WERI-Rb-1 (cell line): ENCODE results near the gene OST4.

Experiments used
- DNase-seq: peaks from one replicate; pipeline ENCODE4 v3.0.0-alpha.2; 2020
- H3K27ac ChIP-seq: fragments of 250-450 bp; sonication (Bioruptor Pico); 2 replicates; pipeline ENCODE4 v1.5.1; 2020; ENCODE audit warnings: mild to moderate bottlenecking, moderate library complexity
- H3K27me3 ChIP-seq: fragments of 250-450 bp; sonication (Bioruptor Pico); 2 replicates; pipeline ENCODE4 v1.5.1; 2021; ENCODE audit warnings: mild to moderate bottlenecking, low read depth, moderate library complexity; ENCODE audit not compliant: insufficient read depth, severe bottlenecking
- H3K36me3 ChIP-seq: fragments of 250-450 bp; sonication (Bioruptor Pico); 2 replicates; pipeline ENCODE4 v1.5.1; 2020; ENCODE audit warnings: mild to moderate bottlenecking, moderate library complexity
- H3K4me3 ChIP-seq: 2 replicates; pipeline ENCODE4 v1.5.1; 2011; ENCODE audit warnings: low read depth, mild to moderate bottlenecking, control low read depth, low read length
- H3K9me3 ChIP-seq: fragments of 250-450 bp; sonication (Bioruptor Pico); 2 replicates; pipeline ENCODE4 v1.5.1; 2021; ENCODE audit warnings: mild to moderate bottlenecking, moderate library complexity; ENCODE audit not compliant: severe bottlenecking
- CTCF ChIP-seq: IDR thresholded peaks from 2 replicates; pipeline ENCODE4 v1.5.1; 2011; ENCODE audit warnings: low read depth, mild to moderate bottlenecking, control low read depth, inconsistent platforms, low read length

OST4 gene

GRCh38 chr2:27027211-27027651 lies 44.2 kb downstream of the OST4 start:
- no peak for TF ChIP-seq CTCF
- no peaks in the 10 kb centered on the region for H3K27me3 ChIP-seq
- no peak overlapping the region for H3K4me3 ChIP-seq
- H3K36me3 ChIP-seq = peaks cover 70% of the 10 kb centered on the region
- no peak overlapping the region for H3K27ac ChIP-seq
- no peak for DNase-seq
- H3K9me3 ChIP-seq = no peaks in the 10 kb centered on the region

DNA sequence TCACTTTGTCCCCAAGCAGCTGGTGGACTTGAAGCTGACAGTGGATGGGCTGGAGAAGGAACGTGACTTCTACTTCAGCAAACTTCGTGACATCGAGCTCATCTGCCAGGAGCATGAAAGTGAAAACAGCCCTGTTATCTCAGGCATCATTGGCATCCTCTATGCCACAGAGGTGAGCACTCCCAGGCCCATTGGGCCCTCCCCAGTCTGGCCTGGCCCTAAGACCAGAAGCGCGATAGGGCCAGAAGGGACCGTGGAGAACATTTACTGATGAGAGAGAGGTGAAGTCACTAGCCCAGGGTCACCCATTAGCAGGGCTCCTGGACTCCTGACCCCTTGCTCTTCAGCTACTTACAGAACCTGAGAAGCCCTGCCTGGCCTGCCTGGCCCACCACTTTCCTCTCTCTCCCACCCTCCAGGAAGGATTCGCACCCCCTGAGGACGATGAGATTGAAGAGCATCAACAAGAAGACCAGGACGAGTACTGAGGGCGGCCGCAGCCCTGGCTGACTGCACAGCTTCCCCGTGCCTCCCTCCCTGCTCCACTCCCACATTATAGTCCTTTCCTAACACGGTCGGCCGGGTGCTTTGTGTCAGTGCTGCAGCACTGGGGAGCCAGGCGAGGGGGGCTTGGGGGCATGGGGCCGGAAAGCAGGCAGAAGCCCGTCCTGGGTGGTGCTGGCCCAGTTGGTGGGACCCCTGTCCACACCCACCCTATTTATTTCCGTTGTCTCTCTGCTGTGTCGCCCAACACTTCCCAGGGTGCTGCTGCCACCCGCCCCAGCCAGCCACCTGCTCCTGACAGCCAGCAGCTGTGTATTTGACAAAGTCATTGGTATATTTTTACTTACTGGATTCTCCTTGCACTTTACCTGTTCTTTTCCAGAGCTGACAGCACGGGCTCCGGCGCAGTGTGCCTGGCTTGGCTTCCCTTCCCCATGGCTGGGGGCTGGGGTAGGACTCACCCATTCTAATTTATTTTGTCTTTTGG lies 45.3 kb downstream of the OST4 start:
- TF ChIP-seq CTCF = no peak

DNA sequence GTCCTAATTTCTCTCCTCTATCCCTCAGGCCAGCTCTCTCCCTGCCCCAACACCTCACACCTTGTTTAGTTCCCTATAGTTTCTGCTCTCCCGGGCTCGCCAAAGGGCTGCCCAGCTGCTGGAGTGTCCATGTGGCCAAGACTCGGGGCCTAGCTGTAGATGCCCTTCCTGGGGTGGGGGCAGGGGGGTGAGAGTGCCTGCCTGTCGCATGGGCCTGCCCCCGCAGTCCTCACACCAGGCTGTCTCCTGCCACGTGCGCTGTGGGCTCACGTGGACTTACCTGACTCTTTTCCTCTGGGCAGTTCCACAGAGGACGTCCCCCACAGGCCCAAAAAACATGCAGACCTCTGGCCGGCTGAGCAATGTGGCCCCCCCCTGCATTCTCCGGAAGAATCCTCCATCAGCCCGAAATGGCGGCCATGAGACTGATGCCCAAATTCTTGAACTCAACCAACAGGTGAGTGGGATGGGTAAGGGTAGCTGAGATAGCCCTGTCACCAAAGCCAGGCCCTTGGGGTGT lies 46.1 kb downstream of the OST4 start:
- no peak for DNase-seq
- Histone ChIP-seq H3K27me3 (no peaks in the 10 kb centered on the region), H3K27ac (no peak overlapping the region), H3K9me3 (no peaks in the 10 kb centered on the region), H3K4me3 (no peak overlapping the region), H3K36me3 (peaks cover 61% of the 10 kb centered on the region)
- no peak for TF ChIP-seq CTCF

More for the DNA sequence above, 45.3 kb downstream of the OST4 start:
- Histone ChIP-seq H3K4me3 (no peak overlapping the region), H3K27me3 (no peaks in the 10 kb centered on the region), H3K27ac (no peak overlapping the region), H3K36me3 (peaks cover 67% of the 10 kb centered on the region), H3K9me3 (no peaks in the 10 kb centered on the region)
- DNase-seq = no peak

DNA sequence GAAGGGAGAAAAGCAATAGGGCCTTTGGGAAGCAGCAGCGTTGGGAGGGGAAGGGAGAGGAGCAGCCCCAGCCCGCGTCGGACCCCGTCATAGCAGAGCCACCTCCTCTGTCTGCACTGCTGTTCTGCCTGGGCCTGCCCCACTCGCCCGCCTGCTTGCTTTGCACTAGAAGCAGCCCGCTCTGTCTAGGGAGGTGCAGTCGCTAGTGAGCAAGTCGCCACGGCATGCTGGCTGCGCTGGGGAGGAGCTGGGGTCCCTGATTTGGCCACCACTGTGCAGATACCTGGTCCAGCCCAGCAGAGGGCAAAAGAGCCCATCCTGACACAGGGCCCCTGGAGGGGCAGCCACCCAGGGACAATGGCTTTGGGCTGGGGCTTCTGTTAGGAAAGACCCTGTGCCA lies 46.6 kb downstream of the OST4 start:
- H3K36me3 ChIP-seq = peaks cover 59% of the 10 kb centered on the region
- DNase-seq = no peak

GRCh38 chr2:27024188-27024587 lies 47.3 kb downstream of the OST4 start:
- H3K4me3 ChIP-seq = no peak overlapping the region
- H3K27ac ChIP-seq = no peak overlapping the region
- TF ChIP-seq CTCF = peak; percentile 27; the same call in 1 of the 2 replicates
- H3K36me3 ChIP-seq = peaks cover 53% of the 10 kb centered on the region
- no peaks in the 10 kb centered on the region for H3K9me3 ChIP-seq
- H3K27me3 ChIP-seq = no peaks in the 10 kb centered on the region
- peak; percentile 53 for DNase-seq

More for the DNA sequence above, 46.6 kb downstream of the OST4 start:
- H3K27me3 ChIP-seq = no peaks in the 10 kb centered on the region
- no peaks in the 10 kb centered on the region for H3K9me3 ChIP-seq
- no peak overlapping the region for H3K27ac ChIP-seq
- TF ChIP-seq CTCF = peak; percentile 52
- H3K4me3 ChIP-seq = no peak overlapping the region
